HG03520 (cell line): Measurements from ENCODE around the gene PLP2.
A peak's percentile ranks its signal among the peaks of the same experiment; 100 is the strongest.
"Not testable (repeated sequence)": the region's sequence is repeated elsewhere in the genome, so short reads cannot be mapped to it uniquely, and the experiment has no call there.

Experiments
- ATAC-seq: cut with Tn5 transposase; IDR thresholded peaks from one replicate; pipeline ENCODE4 v1.9.1; 2021; ENCODE audit warnings: mild to moderate bottlenecking, moderate library complexity; ENCODE audit not compliant: unreplicated experiment

The PLP2 gene

DNA sequence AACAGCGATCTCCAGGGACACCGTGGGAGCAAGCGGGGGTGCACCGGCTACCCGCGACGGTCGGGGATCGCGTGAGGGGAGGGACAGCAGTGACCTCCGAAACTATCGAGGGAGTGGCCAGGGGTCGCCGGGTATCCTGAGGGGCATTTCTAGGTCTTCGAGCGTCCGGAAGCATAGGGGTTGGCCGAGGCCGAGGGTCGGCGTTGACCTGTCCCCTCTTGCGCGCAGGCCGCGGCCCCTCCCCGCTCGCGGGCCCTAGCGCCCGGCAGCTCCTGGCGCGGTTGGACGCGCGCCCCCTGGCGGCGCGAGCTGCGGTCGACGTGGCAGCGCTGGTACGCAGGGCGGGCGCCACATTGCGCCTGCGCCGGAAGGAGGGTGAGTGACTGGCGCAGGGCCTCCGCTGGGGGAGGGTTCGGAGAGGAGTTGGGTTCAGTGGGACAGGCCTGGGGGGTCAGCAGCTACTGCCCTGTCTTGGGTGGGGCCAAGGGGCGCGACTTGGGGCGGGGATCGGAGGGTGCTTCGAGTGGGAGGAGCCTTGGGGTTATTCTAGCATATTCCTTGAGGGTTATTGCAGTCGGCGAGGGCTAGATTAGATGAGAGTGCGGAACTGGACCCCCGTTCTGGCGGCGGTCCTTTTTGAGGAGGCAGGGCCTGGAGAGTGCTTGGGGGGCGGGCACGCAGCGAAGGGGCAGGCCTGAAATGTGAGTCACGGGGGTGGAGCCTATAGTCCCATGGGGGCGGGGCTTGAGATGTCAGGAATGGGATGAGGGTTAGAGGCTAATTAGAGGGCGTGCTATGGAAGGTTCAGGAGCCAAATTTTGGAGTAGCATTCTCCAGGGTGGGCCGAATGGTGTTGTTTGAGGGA is 7.9 kb upstream of the PLP2 start:
- peak; percentile 57 for ATAC-seq

DNA sequence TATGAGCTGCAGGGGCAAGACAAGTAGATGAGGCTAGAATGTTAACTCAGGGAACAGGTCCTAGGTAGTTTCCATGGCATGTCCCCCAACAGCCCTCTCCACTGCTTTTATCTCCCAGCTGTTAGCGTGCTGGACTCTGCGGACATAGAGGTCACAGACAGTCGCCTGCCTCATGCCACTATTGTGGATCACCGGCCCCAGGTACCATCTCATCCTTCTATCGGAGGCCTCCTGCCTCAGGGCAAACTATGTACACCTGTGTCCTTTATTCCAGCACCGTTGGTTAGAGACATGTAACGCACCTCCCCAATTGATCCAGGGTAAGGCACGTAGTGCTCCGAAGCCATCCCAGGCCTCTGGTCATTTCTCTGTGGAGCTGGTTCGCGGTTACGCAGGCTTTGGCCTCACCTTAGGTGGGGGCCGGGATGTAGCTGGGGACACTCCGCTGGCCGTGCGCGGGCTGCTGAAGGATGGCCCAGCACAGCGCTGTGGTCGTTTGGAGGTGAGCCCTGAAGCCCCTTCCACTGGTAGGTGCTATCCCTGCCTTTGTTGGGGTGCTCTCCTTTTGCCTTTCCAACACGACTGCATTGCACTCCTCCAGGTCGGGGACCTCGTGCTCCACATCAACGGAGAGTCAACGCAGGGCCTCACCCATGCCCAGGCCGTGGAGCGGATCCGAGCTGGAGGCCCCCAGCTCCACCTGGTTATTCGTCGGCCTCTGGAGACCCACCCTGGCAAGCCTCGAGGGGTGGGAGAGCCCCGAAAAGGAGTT is 6.9 kb upstream of the PLP2 start:
- no peak for ATAC-seq

DNA sequence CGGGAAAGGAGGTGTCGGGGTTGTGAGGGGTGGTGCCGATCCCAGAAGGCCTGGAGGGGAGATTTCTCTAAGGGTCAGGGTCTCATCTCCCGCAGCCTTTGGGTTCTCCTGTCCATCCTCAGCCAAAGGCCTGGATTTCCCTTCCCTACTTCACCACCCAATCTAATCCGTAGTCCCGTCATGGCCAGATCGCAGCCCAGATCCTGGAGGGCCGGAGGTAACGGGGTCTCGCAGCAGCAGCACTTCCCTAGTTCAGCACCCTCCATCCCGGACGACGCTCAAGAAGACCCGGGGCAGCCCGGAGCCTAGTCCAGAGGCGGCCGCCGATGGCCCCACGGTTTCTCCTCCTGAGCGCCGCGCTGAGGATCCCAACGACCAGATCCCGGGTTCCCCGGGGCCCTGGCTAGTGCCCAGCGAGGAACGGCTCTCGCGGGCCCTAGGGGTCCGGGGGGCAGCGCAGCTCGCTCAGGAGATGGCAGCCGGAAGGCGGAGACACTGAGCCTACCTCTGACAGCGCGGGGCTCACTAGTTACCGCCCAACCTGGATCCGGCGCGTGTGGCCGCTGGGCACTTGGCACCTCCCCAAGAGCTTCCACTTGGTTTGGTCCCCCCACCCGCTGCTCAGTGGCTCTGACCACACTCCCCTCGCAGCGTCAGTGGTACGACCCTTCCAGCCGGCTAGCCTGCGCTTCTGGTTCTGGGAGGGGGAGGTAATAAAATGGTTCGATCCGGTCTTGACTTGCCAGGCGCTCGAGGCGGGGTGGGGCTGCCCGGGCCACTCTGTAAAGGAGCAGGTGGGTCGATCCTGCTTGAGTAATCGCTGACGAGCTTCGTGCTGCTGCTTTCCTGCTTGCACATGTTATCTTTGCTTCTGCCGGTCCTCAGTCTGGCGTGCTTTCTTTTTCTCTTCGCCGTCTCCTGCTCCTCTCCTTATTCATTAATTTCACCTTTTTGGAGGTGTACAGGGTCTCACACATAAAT is 5.5 kb upstream of the PLP2 start:
- peak; percentile 34 for ATAC-seq

DNA sequence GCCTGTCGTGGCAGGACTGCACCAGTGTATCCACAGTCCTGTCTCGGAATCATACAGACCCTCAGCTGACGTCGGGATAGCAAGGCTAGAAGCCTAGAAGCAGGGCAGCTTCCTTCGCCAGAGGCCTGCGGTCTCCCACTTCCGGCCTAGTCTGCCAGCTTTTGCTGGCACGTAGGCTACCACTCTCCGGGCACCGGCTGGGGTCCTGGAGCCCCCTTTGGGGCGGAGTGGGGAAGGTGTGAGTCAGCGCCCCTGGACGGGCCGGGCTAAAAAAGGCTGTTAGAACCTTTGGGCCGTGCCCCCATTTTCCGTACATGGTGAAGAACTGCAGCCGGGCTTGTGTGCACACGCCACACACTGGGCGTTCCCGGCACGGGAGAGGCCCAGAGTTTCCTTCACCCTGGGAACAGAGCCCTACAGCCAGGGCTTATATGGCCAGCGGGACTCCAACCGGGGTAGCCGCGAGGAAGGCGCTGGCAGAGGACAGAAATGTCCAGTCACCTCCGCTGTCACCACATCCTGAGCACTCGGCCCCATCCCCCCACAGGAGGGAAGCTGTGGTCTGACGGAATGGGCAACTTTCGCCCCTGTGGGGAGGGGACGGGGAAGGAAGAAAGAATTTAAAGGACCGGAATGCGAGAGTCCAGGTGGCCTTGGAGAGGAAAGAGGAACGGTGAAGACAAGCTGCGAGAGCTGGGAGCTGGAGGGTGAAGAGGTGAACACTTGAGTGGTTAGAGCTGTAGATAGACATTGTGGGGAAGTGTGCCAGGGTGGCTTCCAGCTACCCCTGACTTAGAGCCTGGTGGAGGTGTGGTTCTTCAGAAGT is 4.6 kb upstream of the PLP2 start:
- no peak for ATAC-seq

DNA sequence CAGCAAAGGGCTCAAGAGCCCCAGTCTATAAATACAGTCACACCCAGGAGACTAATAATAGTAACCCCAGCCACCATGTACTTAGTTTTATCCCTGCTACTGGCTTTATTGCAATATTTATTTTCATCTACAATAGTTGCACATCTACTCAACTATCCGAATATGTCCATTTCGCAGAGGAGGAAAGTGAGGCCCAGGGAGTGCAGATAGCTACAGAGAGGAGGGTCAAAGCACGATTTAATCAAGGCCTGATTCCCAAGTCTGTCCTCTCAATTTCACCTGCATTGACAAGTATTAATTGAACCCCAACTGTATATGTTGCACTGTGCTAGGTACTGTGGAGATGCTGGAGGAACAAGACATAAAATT is 4.0 kb upstream of the PLP2 start:
- ATAC-seq = no peak

DNA sequence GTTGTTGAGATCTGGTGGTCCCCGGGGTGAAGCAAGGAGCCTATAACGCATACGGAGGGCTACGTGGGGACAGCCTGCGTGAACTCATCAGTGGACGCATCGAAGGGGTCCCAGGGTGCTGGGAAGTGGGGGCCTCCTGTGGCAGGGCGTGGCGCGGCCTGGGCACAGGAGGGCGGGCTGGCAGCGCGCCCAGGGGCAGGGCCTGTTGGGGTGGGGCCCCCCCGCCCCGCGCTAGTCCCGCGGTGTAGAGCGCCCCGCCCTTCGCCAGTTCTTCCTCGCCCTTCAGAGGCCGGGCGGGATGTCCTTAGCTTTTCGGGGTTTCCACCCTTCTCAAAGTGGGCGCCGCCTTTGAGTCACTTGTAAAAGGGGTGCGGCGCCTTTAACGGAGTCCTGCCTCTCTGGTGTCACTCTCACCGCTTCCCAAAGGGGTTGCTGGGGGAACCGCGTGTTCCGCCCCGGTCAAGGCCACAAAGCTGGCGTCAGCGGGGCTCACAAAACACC is 632 bp downstream of the PLP2 start:
- peak; percentile 62 for ATAC-seq

DNA sequence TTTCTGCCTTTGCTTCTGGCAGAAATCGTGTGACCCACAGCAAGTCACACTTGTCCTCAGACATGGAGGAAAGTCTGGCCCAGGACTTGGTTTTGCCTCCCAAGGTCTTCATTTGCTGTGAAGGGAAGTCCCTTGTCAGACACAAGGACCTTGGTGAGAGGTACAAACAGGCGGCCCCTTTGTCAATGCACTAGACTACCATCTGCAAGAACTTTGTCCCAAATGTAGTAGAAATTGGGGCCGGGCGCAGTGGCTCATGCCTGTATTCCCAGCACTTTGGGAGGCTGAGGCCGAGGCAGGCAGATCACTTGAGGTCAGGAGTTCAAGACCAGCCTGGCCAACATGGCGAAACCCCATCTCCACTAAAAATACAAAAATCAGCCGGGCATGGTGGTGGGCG is 1.8 kb downstream of the PLP2 start:
- not testable (repeated sequence) for ATAC-seq

DNA sequence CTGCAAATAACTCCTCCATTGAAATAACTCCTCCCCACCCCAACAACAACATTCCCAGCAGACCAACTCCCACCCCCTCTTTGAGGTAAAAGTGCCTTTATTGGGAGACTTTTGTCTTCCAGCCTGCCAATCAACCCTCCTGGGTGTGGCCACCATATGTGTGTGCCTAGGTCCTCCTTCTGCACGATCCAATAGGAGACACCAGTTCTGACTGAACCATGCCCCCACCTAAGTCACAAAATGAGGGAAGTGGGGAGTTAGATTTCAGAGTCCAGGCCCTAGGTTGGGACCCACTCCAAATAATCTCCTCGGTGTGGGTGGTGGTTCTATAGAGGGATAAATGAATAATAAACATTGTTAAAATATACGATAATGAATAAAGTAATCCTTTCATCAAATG is 3.0 kb downstream of the PLP2 start:
- ATAC-seq = no peak

DNA sequence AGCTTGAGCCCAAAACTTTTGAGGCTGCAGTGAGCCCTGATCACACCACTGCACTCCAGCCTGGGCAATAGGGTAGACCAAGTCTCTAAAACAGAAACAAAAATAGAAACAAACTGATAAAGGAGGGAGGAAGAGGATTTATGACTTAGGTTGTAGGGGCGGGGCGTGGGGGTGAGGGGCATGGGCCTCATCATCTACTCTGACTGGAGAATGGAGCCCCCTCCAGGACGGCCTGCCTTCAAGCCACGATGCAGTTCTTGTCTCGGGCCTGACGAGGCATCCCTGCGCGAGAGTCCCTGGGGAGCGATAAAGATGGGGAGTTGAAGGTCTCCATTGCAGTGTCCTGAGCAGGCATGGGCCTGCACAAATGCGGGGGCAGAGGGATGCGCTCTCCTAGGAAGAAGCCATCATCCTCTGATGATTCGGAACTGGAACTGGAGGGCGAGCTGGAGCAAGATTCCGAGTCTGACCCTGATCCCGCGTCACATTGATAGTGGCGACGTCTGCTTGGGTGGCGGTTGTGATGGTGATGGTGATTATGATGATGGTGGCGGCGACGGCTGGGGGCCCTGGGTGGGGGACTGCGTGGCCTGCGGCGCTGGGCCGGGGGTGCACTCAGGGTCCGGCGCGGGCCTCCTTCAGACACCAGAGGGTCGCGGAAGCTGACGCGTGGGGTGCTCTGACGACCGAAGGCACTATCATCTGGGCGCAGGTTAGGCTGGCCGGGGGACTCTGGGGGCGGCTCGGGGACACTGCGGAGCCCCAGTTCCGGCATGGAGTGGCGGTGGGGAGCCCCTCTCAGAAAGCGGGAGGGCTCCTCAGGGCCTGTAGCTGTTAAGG is 4.0 kb downstream of the PLP2 start:
- ATAC-seq = no peak

DNA sequence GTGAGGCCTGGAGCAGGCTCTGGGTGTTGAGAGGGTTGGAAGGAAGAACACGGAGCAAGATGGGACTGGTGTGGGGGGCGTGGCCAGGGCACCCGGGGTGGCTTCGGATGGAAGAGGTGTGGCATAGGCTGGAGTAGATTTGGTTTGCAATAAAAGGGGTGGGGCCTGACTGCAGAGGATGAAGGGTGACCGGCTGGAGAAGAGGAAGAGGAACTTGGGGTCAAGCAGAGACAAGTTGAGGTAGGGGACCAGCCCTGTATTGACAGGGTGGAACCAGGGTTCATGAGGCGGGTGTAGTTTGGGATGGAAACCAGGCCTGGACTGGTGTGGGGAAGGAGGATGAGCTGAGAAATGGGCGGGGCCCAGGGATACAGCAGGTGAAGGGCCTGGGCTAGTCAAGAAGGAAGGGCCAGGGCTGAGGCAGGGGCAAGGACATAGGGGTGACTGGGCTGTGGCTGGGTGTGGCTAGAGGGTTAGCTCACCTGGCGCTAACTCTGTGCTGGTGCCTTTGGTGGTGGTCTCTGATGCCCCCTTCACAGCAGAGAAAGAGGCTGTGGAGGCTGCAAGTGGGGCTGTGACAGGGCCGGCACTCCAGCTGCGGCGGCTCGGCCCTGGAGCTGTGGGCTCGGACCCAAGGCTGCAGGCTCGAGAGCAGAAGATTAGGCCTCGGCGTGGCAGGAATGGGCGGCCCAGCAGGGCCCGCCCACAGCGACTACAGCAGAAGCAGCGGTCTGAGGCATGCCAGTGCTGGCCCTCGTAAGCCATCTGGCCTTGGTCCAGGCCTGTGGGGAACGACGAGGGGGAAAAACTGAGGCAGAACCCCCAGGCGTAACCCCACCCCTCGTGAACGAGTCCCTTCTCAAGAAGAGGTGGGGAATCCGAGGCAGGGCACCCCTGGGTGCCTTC is 5.0 kb downstream of the PLP2 start:
- ATAC-seq = no peak

DNA sequence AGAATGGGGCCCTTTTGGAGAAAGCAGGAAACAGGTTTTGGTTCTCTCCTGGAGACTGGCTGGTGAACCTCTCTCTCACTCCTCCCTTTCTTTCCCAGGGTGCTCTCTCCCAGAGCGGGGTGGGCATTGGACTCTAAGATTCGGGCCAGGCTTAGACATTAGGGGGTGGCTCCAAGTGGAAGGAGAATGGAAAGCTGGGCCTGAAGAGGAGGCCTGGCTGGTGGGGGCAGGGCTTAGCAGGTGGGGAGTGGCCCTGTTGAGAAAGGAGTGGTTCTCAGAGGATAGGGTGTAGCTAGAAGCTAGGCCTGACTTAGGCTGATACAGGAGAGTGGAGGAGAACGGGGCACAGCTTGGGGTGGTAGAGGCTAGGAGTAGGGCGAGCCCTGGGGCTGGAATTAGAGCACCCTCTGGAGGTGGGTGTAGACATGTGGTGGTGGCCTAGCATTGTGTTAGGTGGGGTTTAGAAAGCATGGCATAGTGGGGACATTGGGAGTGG is 5.7 kb downstream of the PLP2 start:
- ATAC-seq = no peak

DNA sequence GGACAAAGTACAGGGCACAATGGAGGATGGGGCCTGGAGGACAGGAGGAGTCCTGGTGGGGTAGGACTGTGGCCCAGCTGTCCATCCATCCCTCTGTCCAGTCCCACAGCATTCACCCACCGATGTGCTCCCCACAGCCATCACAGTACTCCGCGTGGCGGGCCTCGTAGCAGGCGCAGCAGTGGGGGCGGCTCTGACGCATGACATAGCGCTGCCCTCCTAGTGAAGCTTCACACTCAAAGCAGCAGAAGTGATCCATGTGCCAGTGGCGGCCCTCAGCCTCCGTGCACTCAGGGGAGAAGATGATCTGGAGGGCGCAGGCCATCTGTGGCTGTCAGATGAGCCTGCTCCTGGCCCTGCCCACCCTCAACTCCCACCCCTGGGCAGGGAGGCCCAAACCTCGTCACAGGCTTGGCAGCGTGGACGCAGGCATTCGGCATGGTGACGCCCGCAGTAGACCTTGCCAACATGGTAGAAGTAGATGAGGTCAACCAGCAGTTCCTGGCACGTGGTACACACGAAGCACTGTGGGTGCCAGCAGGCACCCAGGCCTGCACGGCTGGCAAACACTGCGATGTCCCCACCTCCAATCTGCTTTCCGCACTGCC is 6.3 kb downstream of the PLP2 start:
- no peak for ATAC-seq

DNA sequence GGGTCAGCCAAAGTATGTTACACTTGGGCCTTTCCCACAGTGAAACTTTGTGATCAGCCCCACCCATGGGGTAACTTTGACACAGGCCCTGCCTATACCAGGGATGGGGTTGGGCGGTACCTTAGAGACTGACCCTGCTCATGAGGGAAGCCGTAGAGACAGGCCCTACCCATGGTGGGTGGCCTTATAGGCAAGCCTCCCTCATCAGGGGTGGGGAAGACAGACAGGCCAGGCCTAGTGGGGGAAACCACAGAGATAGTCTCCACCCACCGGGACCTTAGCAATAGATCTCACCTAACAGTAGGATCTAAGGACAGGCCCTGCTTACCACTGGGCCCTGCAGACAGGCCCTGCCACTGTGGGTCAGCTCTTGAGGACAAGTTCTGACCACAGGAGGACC is 6.8 kb downstream of the PLP2 start:
- no peak for ATAC-seq

DNA sequence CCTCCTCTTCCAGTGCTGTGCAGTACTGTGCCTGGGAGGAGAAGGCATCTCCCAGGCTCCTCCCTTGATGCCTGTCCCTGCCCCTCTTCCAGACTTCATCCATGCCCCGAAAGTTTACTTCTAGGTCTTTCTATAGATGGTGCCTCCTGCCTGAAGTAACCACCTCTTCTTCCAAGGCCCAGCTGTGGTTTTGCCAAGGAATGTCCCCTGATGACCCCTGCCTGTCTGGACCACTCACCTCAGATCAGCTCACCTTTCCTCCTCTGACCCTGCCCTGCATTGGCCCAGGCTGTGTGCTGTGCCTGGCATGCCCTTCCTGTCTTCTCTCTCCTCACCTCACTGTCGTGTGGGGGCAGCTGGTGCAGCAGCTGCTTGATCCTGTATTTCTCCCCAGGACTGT is 7.7 kb downstream of the PLP2 start:
- ATAC-seq = no peak

DNA sequence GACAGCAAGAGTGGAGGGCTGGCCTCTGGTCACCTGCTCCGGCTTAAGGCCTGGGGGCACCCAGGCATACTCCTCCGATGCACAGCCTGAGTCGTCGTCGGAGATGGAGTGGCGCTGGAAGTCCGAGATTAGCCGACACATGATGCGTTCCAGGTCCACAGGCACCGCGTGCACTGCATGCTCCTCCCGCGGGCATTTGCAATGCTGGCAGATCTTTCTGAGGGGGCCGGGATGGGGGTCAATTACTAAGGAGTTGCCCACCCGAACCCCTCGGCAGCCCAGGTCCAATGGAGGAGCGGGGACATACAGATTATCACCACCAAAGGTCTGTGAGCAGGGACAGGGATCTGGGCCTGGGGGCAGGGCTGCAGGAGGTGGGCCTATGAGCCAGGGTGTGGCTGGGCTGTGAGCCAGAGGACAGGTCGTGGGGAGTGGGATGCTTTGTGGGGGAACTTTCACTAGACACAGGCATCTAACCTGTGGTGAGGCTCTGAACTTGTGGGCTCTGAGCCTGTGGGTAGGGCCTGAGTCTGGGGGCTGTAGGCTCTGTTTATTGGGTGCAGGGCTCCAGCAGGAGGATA is 12.1 kb downstream of the PLP2 start:
- ATAC-seq = no peak

DNA sequence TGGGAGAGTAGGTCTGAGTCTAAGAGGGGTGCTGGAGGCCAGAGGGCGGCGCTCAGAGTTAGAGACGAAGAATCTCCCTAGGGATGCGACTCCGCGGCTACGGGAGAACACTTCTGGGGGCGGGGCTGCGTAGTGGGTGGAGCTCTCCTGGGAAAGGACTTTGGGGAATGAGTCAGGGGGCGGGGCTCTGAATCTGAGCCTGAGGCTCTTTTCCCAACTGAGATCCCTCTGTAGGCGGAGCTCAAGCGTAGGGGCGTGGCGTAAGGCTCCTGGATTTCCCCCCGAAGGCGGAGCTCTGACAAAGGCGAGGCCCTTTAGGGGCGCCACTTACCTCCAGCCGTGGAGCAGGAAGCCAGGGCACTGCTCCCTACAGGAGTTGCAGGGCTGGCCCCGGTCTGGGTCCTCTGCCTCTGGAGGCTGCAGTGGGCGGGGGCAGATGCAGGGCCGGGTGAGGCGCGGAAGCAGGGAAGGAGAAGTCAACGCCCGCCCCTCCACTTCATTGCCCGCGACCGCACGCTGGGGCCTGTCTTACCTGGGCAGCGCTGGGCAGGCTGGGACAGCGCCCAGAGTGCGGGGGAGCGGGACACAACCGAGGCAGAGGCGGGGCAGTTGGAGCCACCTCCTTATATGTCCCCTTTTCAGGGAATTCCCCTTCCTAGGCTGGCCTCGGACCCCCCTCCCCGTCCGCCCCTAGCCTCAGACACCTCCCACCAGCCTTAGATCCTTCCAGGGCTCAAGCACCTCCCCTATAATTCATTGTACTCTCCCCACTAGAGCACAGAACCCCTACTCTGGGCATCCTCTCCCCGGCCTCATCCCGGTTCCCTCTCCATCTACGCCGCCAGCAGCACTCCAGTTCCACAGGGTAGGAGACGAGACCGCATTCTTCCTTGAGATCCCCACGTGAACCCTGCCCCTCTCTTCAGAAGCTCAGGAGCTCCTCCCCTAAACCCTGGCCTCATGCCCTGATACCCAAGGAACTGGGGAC is 12.9 kb downstream of the PLP2 start:
- no peak for ATAC-seq
